Urinary bladder (tissue), 4 donors: Measurements from ENCODE around the gene FITM1. TPM values are rescaled to one million over a fixed set of nuclear protein-coding genes. Genes with fewer than 3 reads are reported as not detected.

Experiments used
- DNase-seq: peaks from one replicate; pipeline ENCODE4 v3.0.0-alpha.2; 2015; ENCODE audit errors: extremely low spot score
- H3K27ac ChIP-seq: one replicate; pipeline ENCODE4 v1.5.1; 2013; ENCODE audit warnings: low read depth, mild to moderate bottlenecking, moderate library complexity
- H3K36me3 ChIP-seq: one replicate; pipeline ENCODE4 v1.6.1; 2013; ENCODE audit warnings: mild to moderate bottlenecking, moderate library complexity; ENCODE audit not compliant: insufficient read depth
- H3K4me1 ChIP-seq: one replicate; pipeline ENCODE4 v1.6.1; 2013; ENCODE audit warnings: mild to moderate bottlenecking, moderate library complexity; ENCODE audit not compliant: insufficient read depth
- H3K4me3 ChIP-seq: one replicate; pipeline ENCODE4 v1.5.1; 2013; ENCODE audit warnings: low read depth, low read length
- WGBS: extraction: QIAGEN DNeasy Blood & Tissue Kit; methylation state at CpG from one replicate; pipeline ENCODE4 v1.1.7; 2013; 5-methylcytosine and 5-hydroxymethylcytosine counted together
- polyA plus RNA-seq: library from polyadenylated mRNA; stranded (reverse); fragments of 200-250 nt; gene quantifications from one replicate; pipeline ENCODE4 v1.2.3, GENCODE V29; 2013
- total RNA-seq: library from RNA; depleted of rRNA; stranded (reverse); fragments of >200 nt; gene quantifications from one replicate; pipeline ENCODE4 v1.2.3, GENCODE V29; 2014
- donor health status: healthy with polysubstance abuse.
- donor health status: healthy.

FITM1 gene
- total and polyA plus RNA-seq, 2 donors = 0.81 to 4.2 TPM

GRCh38 chr14:24121210-24121609 lies 9.2 kb upstream of the FITM1 start:
- no peak for DNase-seq
- WGBS = 95% methylated on average over 8 of the region's 8 CpGs

GRCh38 chr14:24122416-24122815 lies 8.0 kb upstream of the FITM1 start:
- no peak for DNase-seq
- Histone ChIP-seq H3K36me3 (peaks cover 2% of the 10 kb centered on the region), H3K27ac (no peak overlapping the region), H3K4me1 (no peaks in the 10 kb centered on the region), H3K4me3 (no peak overlapping the region)
- WGBS = 95% methylated on average over 4 of the region's 4 CpGs

More at GRCh38 chr14:24121210-24121609, 9.2 kb upstream of the FITM1 start:
- Histone ChIP-seq H3K4me1 (no peaks in the 10 kb centered on the region), H3K36me3 (peaks cover 5% of the 10 kb centered on the region), H3K4me3 (no peak overlapping the region), H3K27ac (no peak overlapping the region)

GRCh38 chr14:24122898-24123297 lies 7.6 kb upstream of the FITM1 start:
- Histone ChIP-seq H3K4me3 (no peak overlapping the region), H3K36me3 (peaks cover 2% of the 10 kb centered on the region), H3K27ac (no peak overlapping the region), H3K4me1 (no peaks in the 10 kb centered on the region)
- no peak for DNase-seq
- 93% methylated on average over 8 of the region's 8 CpGs for WGBS

GRCh38 chr14:24123424-24124417 lies 6.7 kb upstream of the FITM1 start:
- DNase-seq = no peak
- Histone ChIP-seq H3K4me1 (no peaks in the 10 kb centered on the region), H3K36me3 (peaks cover 2% of the 10 kb centered on the region), H3K4me3 (no peak overlapping the region), H3K27ac (no peak overlapping the region)
- 84% methylated on average over 9 of the region's 9 CpGs for WGBS

GRCh38 chr14:24126939-24127338 lies 3.5 kb upstream of the FITM1 start:
- Histone ChIP-seq H3K27ac (no peak overlapping the region), H3K4me3 (no peak overlapping the region), H3K4me1 (no peaks in the 10 kb centered on the region), H3K36me3 (peaks cover 2% of the 10 kb centered on the region)
- DNase-seq = no peak

- no peak overlapping the region for H3K27ac ChIP-seq
- 89% methylated on average over 2 of the region's 2 CpGs for WGBS
- no peak overlapping the region for H3K4me3 ChIP-seq
- H3K4me1 ChIP-seq = no peaks in the 10 kb centered on the region
- peaks cover 2% of the 10 kb centered on the region for H3K36me3 ChIP-seq
- no peak for DNase-seq
Measured at GRCh38 chr14:24127673-24128072, 2.8 kb upstream of the FITM1 start.

- no peak overlapping the region for H3K27ac ChIP-seq
- 95% methylated on average over 8 of the region's 8 CpGs for WGBS
- no peaks in the 10 kb centered on the region for H3K36me3 ChIP-seq
- DNase-seq = no peak
- H3K4me3 ChIP-seq = no peak overlapping the region
- H3K4me1 ChIP-seq = no peaks in the 10 kb centered on the region
Measured at GRCh38 chr14:24129410-24129998, 955 bp upstream of the FITM1 start.

- Histone ChIP-seq H3K27ac (no peak overlapping the region), H3K4me1 (no peaks in the 10 kb centered on the region), H3K4me3 (no peak overlapping the region), H3K36me3 (no peaks in the 10 kb centered on the region)
- 48% methylated on average over 7 of the region's 7 CpGs for WGBS
- DNase-seq = no peak
Measured at GRCh38 chr14:24130717-24131548, 474 bp downstream of the FITM1 start.

GRCh38 chr14:24131549-24131966 lies 1.1 kb downstream of the FITM1 start:
- 63% methylated on average over 15 of the region's 15 CpGs for WGBS
- no peaks in the 10 kb centered on the region for H3K4me1 ChIP-seq
- H3K27ac ChIP-seq = no peak overlapping the region
- H3K36me3 ChIP-seq = no peaks in the 10 kb centered on the region
- H3K4me3 ChIP-seq = no peak overlapping the region
- no peak for DNase-seq

GRCh38 chr14:24132061-24132685 lies 1.7 kb downstream of the FITM1 start:
- no peak for DNase-seq
- Histone ChIP-seq H3K4me1 (no peaks in the 10 kb centered on the region), H3K36me3 (no peaks in the 10 kb centered on the region), H3K4me3 (no peak overlapping the region), H3K27ac (no peak overlapping the region)
- WGBS = 72% methylated on average over 24 of the region's 24 CpGs

GRCh38 chr14:24132976-24133375 lies 2.5 kb downstream of the FITM1 start:
- no peaks in the 10 kb centered on the region for H3K4me1 ChIP-seq
- DNase-seq = no peak
- no peak overlapping the region for H3K27ac ChIP-seq
- H3K4me3 ChIP-seq = no peak overlapping the region
- 95% methylated on average over 2 of the region's 2 CpGs for WGBS
- no peaks in the 10 kb centered on the region for H3K36me3 ChIP-seq

- DNase-seq = no peak
- H3K4me1 ChIP-seq = no peaks in the 10 kb centered on the region
- 89% methylated on average over 1 of the region's 1 CpG for WGBS
- no peak overlapping the region for H3K4me3 ChIP-seq
- no peak overlapping the region for H3K27ac ChIP-seq
- peaks cover 1% of the 10 kb centered on the region for H3K36me3 ChIP-seq
Measured at GRCh38 chr14:24133735-24134134, 3.3 kb downstream of the FITM1 start.

GRCh38 chr14:24135584-24135833 lies 5.0 kb downstream of the FITM1 start:
- WGBS = 5% methylated on average over 9 of the region's 9 CpGs
- DNase-seq = no peak
- Histone ChIP-seq H3K27ac (peak overlapping the region; percentile 77), H3K36me3 (peaks cover 1% of the 10 kb centered on the region), H3K4me3 (peak overlapping the region; percentile 95), H3K4me1 (no peaks in the 10 kb centered on the region)
